ENCODE results near the gene KDM2A.
"Not testable (repeated sequence)": the region's sequence is repeated elsewhere in the genome, so short reads cannot be mapped to it uniquely, and the experiment has no call there.

KDM2A gene

DNA sequence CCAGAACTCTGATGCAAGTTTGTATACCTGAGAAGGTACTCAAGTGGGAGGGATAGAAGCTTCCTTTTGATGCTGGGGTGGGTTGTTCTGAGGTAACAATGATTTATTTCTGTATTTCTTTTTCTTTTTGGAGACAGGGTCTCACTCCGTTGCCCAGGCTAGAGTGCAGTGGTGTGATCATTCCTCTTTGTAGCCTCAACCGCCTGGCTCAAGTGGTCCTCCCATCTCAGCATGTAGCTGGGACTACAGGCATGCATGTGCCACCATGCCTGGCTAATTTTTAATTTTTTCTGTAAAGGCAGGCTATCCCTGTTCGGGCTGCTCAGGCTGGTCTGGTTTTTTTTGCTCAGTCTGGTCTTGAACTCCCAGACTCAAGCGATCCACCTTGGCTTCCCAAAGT lies 7.9 kb downstream of the KDM2A start (continued):
- TF ChIP-seq, protein P1, sequence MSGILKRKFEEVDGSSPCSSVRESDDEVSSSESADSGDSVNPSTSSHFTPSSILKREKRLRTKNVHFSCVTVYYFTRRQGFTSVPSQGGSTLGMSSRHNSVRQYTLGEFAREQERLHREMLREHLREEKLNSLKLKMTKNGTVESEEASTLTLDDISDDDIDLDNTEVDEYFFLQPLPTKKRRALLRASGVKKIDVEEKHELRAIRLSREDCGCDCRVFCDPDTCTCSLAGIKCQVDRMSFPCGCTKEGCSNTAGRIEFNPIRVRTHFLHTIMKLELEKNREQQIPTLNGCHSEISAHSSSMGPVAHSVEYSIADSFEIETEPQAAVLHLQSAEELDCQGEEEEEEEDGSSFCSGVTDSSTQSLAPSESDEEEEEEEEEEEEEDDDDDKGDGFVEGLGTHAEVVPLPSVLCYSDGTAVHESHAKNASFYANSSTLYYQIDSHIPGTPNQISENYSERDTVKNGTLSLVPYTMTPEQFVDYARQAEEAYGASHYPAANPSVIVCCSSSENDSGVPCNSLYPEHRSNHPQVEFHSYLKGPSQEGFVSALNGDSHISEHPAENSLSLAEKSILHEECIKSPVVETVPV (CRISPR knock-in tag; IDR thresholded peaks at IDR 0.05) = no peak

DNA sequence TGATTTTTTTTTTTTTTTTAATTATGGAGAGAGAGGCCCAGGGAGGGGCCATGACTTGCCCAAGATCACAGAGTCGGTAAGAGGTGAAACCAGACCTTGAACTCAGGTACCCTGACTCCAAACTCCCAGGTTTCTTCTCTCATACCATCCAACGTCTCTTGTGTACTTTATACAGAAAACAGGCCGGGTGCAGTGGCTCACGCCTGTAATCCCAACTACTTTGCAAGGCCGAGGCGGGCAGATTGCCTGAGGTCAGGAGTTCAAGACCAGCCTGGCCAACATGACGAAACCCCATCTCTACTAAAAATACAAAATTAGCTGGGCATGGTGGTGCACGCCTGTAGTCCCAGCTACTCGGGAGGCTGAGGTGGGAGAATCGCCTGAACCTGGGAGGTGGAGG lies 11.8 kb downstream of the KDM2A start:
- ATAC-seq = not testable (repeated sequence)

- TF ChIP-seq ZNF70 (CRISPR knock-in tag; IDR thresholded peaks at IDR 0.05) (no peak), TOX (CRISPR knock-in tag; IDR thresholded peaks at IDR 0.05; ENCODE audit: borderline replicate concordance) (no peak), ARNTL (CRISPR knock-in tag; IDR thresholded peaks at IDR 0.05; ENCODE audit: borderline replicate concordance, low read depth) (no peak), CSDC2 (CRISPR knock-in tag; IDR thresholded peaks at IDR 0.05) (no peak), PPARA (CRISPR knock-in tag; IDR thresholded peaks at IDR 0.05; ENCODE audit: borderline replicate concordance) (no peak), ZFP3 (CRISPR knock-in tag; IDR thresholded peaks at IDR 0.05) (no peak), ZC3H10 (CRISPR knock-in tag; IDR thresholded peaks at IDR 0.05) (no peak), TCF4 (CRISPR knock-in tag; IDR thresholded peaks at IDR 0.05; ENCODE audit: borderline replicate concordance) (no peak), SNAI2 (CRISPR knock-in tag; IDR thresholded peaks at IDR 0.05) (no peak), ZNF565 (CRISPR knock-in tag; conservative IDR thresholded peaks at IDR 0.05; ENCODE audit: low read depth) (no peak), POU6F1 (CRISPR knock-in tag; IDR thresholded peaks at IDR 0.05; ENCODE audit: borderline replicate concordance, low read depth) (no peak), ZFP30 (CRISPR knock-in tag; IDR thresholded peaks at IDR 0.05) (no peak), GLIS3 (CRISPR knock-in tag; IDR thresholded peaks at IDR 0.05) (no peak), TSHZ2 (CRISPR knock-in tag; IDR thresholded peaks at IDR 0.05) (no peak), OSR1 (CRISPR knock-in tag; IDR thresholded peaks at IDR 0.05) (no peak), RARB (CRISPR knock-in tag; IDR thresholded peaks at IDR 0.05) (no peak), PATZ1 (CRISPR knock-in tag; IDR thresholded peaks at IDR 0.05; ENCODE audit: borderline replicate concordance) (no peak), ZNF8 (CRISPR knock-in tag; IDR thresholded peaks at IDR 0.05) (no peak), ISL1 (CRISPR knock-in tag; IDR thresholded peaks at IDR 0.05) (no peak)
- TF ChIP-seq, protein P1 (CRISPR knock-in tag; IDR thresholded peaks at IDR 0.05) = no peak
- no peak for ATAC-seq
Observed at GRCh38 chr11:67136156-67136555, 17.1 kb downstream of the KDM2A start.

GRCh38 chr11:67138922-67139321 lies 19.9 kb downstream of the KDM2A start:
- ATAC-seq = no peak
- no peak for TF ChIP-seq ISL1 (CRISPR knock-in tag; IDR thresholded peaks at IDR 0.05)
- TF ChIP-seq ARNTL (CRISPR knock-in tag; IDR thresholded peaks at IDR 0.05; ENCODE audit: borderline replicate concordance, low read depth) = no peak

Data from SK-N-SH treated with all-trans-retinoic acid at 6 μM for 48 hours (cell line).